Keratinocyte (primary cell): ENCODE measurements around the gene MORF4L2. TPM values are rescaled to one million over a fixed set of nuclear protein-coding genes. Genes with fewer than 3 reads are reported as not detected.

Source experiments
- DNase-seq: peaks from one replicate; pipeline ENCODE4 v3.0.0-alpha.2; 2011; ENCODE audit warnings: low read depth, missing footprints, low spot score
- FAIRE-seq: peaks from 2 replicates; lab custom pipeline; 2011; peaks lifted over from hg19 to GRCh38; lab: Jason Lieb, UNC
- H2AFZ ChIP-seq: 2 replicates; pipeline ENCODE4 v1.6.0; 2012; ENCODE audit warnings: low read length, control low read depth, inconsistent platforms; ENCODE audit not compliant: control insufficient read depth
- H3K27ac ChIP-seq: 2 replicates; pipeline ENCODE4 v1.5.1; 2011; ENCODE audit warnings: low read length; ENCODE audit not compliant: control insufficient read depth, insufficient read depth
- H3K27me3 ChIP-seq: 3 replicates; pipeline ENCODE4 v1.6.0; 2011; ENCODE audit warnings: low read length; ENCODE audit not compliant: control insufficient read depth, insufficient read depth; ENCODE audit errors: extremely low read depth
- H3K36me3 ChIP-seq, 2 experiments: 2 replicates in 1 of 2; 3 replicates in 1 of 2; pipeline ENCODE4 v1.5.1; 2011; ENCODE audit warnings: low read length in 2 of 2, mild to moderate bottlenecking in 1 of 2; ENCODE audit not compliant: control insufficient read depth in 2 of 2, insufficient read depth in 2 of 2; ENCODE audit errors: extremely low read depth in 1 of 2
- H3K4me1 ChIP-seq: 3 replicates; pipeline ENCODE4 v1.5.1; 2011; ENCODE audit warnings: low read length; ENCODE audit not compliant: control insufficient read depth, insufficient read depth; ENCODE audit errors: extremely low read depth
- H3K4me2 ChIP-seq: 3 replicates; pipeline ENCODE4 v1.6.0; 2011; ENCODE audit warnings: low read depth, low read length; ENCODE audit not compliant: control insufficient read depth, insufficient read depth; ENCODE audit errors: extremely low read depth
- H3K4me3 ChIP-seq, 3 experiments: fragments of 200-600 bp in 1 of 3; sonication (generic) in 1 of 3; 2 replicates in 2 of 3; 3 replicates in 1 of 3; pipeline ENCODE4 v1.5.1; 2011 to 2016; ENCODE audit warnings: low read length in 3 of 3, mild to moderate bottlenecking in 3 of 3, control low read depth in 2 of 3, inconsistent platforms in 1 of 3, low read depth in 1 of 3, mixed read lengths in 1 of 3, mixed run types in 1 of 3, moderate library complexity in 1 of 3; ENCODE audit not compliant: control insufficient read depth in 2 of 3, insufficient read depth in 2 of 3; ENCODE audit errors: extremely low read depth in 1 of 3
- H3K79me2 ChIP-seq: 2 replicates; pipeline ENCODE4 v1.6.0; 2012; ENCODE audit warnings: low read length; ENCODE audit not compliant: control insufficient read depth, insufficient read depth
- H3K9ac ChIP-seq: 3 replicates; pipeline ENCODE4 v1.6.0; 2011; ENCODE audit warnings: low read length; ENCODE audit not compliant: control insufficient read depth, insufficient read depth; ENCODE audit errors: extremely low read depth
- H3K9me1 ChIP-seq: 3 replicates; pipeline ENCODE4 v1.6.0; 2011; ENCODE audit warnings: low read length; ENCODE audit not compliant: control insufficient read depth, insufficient read depth; ENCODE audit errors: extremely low read depth
- H3K9me3 ChIP-seq: 2 replicates; pipeline ENCODE4 v1.5.1; 2012; ENCODE audit warnings: low read depth, low read length; ENCODE audit not compliant: control insufficient read depth
- H4K20me1 ChIP-seq: 3 replicates; pipeline ENCODE4 v1.6.0; 2011; ENCODE audit warnings: low read length; ENCODE audit not compliant: control insufficient read depth, insufficient read depth; ENCODE audit errors: extremely low read depth
- EZH2 ChIP-seq: IDR thresholded peaks from one replicate; pipeline ENCODE4 v1.6.1; 2012; ENCODE audit warnings: inconsistent platforms, mild to moderate bottlenecking, low read length, moderate library complexity
- dilution Hi-C: fragments of 300-500 bp; cut with MboI; formaldehyde crosslinking; loops from one replicate; pipeline ENCODE4 v1.7.0; 2020; ENCODE audit warnings: low sequenced_read_pairs; ENCODE audit not compliant: extremely low pct_ligation_motif_present
- polyA plus RNA-seq, 5 experiments: library from polyadenylated mRNA; depleted of rRNA in 3 of 5; stranded (reverse) in 3 of 5; stranded (forward) in 1 of 5; unstranded in 1 of 5; fragments of >200 nt; gene quantifications; 1 replicate in 1 of 5; 2 replicates in 3 of 5; 3 replicates in 1 of 5; pipeline versions ENCODE4 v1.2.1 to v1.2.3, GENCODE V29; 2011 to 2012; ENCODE audit warnings: missing spikeins in 2 of 5, low read depth in 1 of 5, low replicate concordance in 1 of 5
- TF ChIP-seq, protein P1 (sequence below), 3 experiments: IDR thresholded peaks in 1 of 3; conservative IDR thresholded peaks in 1 of 3; optimal IDR thresholded peaks in 1 of 3; 2 replicates in 2 of 3; 3 replicates in 1 of 3; pipeline versions ENCODE3 to v1.5.1; 2011; ENCODE audit warnings: low read length in 3 of 3, mild to moderate bottlenecking in 3 of 3, moderate library complexity in 2 of 3, control low read depth in 1 of 3, inconsistent platforms in 1 of 3; ENCODE audit not compliant: insufficient read depth in 2 of 3; ENCODE audit errors: extremely low read depth in 1 of 3

Gene MORF4L2
- polyA plus RNA-seq, 1 donor (not counting 4 experiments of a cell fraction or from before 2014, with no cell fraction given), result 648 TPM

DNA sequence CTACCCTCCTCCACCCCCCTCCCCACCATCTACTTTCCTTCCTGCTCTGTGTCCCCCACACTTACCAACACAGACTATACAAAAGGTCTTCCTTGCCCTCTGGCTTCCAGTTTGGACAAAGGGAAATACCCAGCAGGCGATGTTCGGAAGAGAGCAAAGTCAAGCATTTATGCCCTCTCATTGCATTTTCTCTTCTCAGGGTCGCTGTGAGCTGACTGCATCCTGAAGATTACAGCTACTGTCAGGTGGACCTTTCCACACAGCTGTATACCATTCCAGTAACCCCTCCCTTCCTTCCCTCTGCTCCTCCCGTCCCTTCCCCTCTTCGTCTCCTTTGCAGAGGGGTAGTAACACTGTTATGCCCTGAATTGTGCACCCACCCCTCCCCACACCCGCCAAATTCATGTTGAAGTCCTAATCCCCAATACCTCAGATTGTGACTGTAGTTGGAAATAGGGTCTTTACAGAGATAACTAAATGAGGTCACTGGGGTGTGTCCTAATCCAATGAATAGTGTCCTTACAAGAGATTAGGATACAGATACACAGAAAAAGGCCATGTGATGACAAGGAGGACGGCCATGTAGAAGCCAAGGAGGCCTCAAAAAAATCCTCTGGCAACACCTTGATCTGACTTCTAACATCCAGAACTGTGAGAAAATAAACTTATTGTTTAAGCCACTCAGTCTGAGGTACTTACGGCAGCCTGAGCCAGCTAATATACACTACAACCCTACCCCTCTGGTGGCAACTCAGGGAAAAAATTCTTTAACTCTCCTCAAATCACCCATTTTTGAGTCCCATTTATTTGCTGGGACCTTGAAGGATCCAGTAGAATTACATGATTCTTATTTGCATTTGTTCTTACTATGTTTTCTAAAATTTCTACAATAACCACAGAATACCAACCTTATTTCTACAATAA lies 11.7 kb downstream of the MORF4L2 start:
- Histone ChIP-seq H3K9me1 (no peaks in the 10 kb centered on the region), H3K27me3 (no peaks in the 10 kb centered on the region), H2AFZ (no peak overlapping the region), H3K4me1 (no peaks in the 10 kb centered on the region), H3K9me3 (no peaks in the 10 kb centered on the region), H4K20me1 (no peaks in the 10 kb centered on the region), H3K9ac (no peak overlapping the region), H3K27ac (no peak overlapping the region), H3K79me2 (no peaks in the 10 kb centered on the region), H3K36me3 (peaks cover 0 to 7% of the 10 kb centered on the region in 2 experiments), H3K4me3 (no peak overlapping the region), H3K4me2 (no peak overlapping the region)
- FAIRE-seq, result no peak
- dilution Hi-C loops, result no loop called here
- DNase-seq, result no peak
- TF ChIP-seq, protein P1, sequence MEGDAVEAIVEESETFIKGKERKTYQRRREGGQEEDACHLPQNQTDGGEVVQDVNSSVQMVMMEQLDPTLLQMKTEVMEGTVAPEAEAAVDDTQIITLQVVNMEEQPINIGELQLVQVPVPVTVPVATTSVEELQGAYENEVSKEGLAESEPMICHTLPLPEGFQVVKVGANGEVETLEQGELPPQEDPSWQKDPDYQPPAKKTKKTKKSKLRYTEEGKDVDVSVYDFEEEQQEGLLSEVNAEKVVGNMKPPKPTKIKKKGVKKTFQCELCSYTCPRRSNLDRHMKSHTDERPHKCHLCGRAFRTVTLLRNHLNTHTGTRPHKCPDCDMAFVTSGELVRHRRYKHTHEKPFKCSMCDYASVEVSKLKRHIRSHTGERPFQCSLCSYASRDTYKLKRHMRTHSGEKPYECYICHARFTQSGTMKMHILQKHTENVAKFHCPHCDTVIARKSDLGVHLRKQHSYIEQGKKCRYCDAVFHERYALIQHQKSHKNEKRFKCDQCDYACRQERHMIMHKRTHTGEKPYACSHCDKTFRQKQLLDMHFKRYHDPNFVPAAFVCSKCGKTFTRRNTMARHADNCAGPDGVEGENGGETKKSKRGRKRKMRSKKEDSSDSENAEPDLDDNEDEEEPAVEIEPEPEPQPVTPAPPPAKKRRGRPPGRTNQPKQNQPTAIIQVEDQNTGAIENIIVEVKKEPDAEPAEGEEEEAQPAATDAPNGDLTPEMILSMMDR (optimal IDR thresholded peaks at IDR 0.05 in 1 of 3, IDR thresholded peaks at IDR 0.05 in 1 of 3, conservative IDR thresholded peaks at IDR 0.05 in 1 of 3; ENCODE audit: extremely low read depth in 1 of 3, insufficient read depth in 2 of 3, low read length in 3 of 3), result no peak
- no peak for TF ChIP-seq EZH2

DNA sequence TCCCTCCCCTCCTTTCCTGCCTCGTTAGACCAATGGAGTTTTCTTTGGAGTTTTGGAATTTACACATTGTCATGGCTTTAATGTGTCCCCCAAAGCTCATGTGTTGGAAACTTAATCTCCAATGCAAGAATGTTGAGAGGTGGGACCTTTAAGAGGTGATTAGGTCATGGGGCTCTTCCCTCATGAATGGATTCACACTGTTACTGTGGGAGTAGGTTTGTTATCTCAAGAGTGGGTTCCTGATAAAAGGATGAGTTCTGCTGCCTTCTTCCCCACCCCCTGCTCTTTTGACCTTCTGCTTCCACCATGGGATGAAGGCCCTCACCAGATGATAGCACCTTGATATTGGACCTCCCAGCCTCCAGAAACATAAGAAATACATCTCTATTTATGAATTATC lies 16.8 kb downstream of the MORF4L2 start:
- Histone ChIP-seq H3K36me3 (no peaks in the 10 kb centered on the region), H3K4me3 (no peak overlapping the region), H4K20me1 (no peaks in the 10 kb centered on the region), H3K9me3 (no peaks in the 10 kb centered on the region), H3K9me1 (no peaks in the 10 kb centered on the region), H3K27ac (no peak overlapping the region), H3K79me2 (no peaks in the 10 kb centered on the region), H3K9ac (no peak overlapping the region), H2AFZ (no peak overlapping the region), H3K4me2 (no peak overlapping the region), H3K27me3 (peaks cover 5% of the 10 kb centered on the region), H3K4me1 (no peaks in the 10 kb centered on the region)
- FAIRE-seq, result no peak
- TF ChIP-seq EZH2, result no peak
- TF ChIP-seq, protein P1 (optimal IDR thresholded peaks at IDR 0.05 in 1 of 3, IDR thresholded peaks at IDR 0.05 in 1 of 3, conservative IDR thresholded peaks at IDR 0.05 in 1 of 3; ENCODE audit: extremely low read depth in 1 of 3, insufficient read depth in 2 of 3, low read length in 3 of 3), result no peak
- no peak for DNase-seq
- dilution Hi-C loops, result no loop called here
